CD14-positive monocyte (primary cell): ENCODE measurements around the gene ELMO3. TPM values are rescaled to one million over a fixed set of nuclear protein-coding genes. Genes with fewer than 3 reads are reported as not detected.
A peak's percentile ranks its signal among the peaks of the same experiment; 100 is the strongest.

ENCODE experiments used
- DNase-seq, 3 donors: peaks; one replicate each; pipeline ENCODE4 v3.0.0-alpha.2; 2011 to 2022
- H2AFZ ChIP-seq: 2 replicates; pipeline ENCODE4 v1.6.0; 2012; ENCODE audit warnings: mild to moderate bottlenecking, low read depth, low read length, inconsistent platforms; ENCODE audit not compliant: insufficient read depth, poor library complexity, severe bottlenecking
- H3K27ac ChIP-seq, 2 donors: 1 replicate in 1 of 2; 2 replicates in 1 of 2; pipeline ENCODE4 v1.5.1; 2012 to 2013; ENCODE audit warnings: low read length in 2 of 2, control low read depth in 1 of 2, inconsistent platforms in 1 of 2, low read depth in 1 of 2, mild to moderate bottlenecking in 1 of 2
- H3K27me3 ChIP-seq, 2 donors: one replicate each; pipeline versions ENCODE4 v1.6.0 to v1.6.1; 2011 to 2013; ENCODE audit warnings: low read length in 2 of 2; ENCODE audit not compliant: control insufficient read depth in 2 of 2, insufficient read depth in 2 of 2
- H3K36me3 ChIP-seq, 2 donors: replicated peaks in 1 of 2; 1 replicate in 1 of 2; 2 replicates in 1 of 2; pipeline versions ENCODE4 v1.5.1 to v1.6.1; 2012 to 2013; ENCODE audit warnings: low read length in 2 of 2, control low read depth in 1 of 2, inconsistent platforms in 1 of 2, mild to moderate bottlenecking in 1 of 2; ENCODE audit not compliant: insufficient read depth in 2 of 2, control insufficient read depth in 1 of 2
- H3K4me1 ChIP-seq, 2 donors: 1 replicate in 1 of 2; 2 replicates in 1 of 2; pipeline versions ENCODE4 v1.5.1 to v1.6.1; 2012 to 2013; ENCODE audit warnings: low read length in 2 of 2, control low read depth in 1 of 2, inconsistent platforms in 1 of 2, mild to moderate bottlenecking in 1 of 2, moderate library complexity in 1 of 2; ENCODE audit not compliant: insufficient read depth in 2 of 2, control insufficient read depth in 1 of 2
- H3K4me2 ChIP-seq: replicated peaks from 2 replicates; pipeline ENCODE3; 2012; ENCODE audit warnings: low read length, moderate library complexity, mild to moderate bottlenecking; ENCODE audit not compliant: poor library complexity, severe bottlenecking; ENCODE audit errors: extremely low read depth
- H3K4me3 ChIP-seq, 3 experiments: fragments of 200-600 bp in 1 of 3; sonication (generic) in 1 of 3; replicated peaks in 1 of 3; 1 replicate in 2 of 3; 2 replicates in 1 of 3; pipeline ENCODE4 v1.5.1; 2011 to 2013; ENCODE audit warnings: low read length in 3 of 3, mild to moderate bottlenecking in 3 of 3, control low read depth in 2 of 3, low read depth in 2 of 3, inconsistent platforms in 1 of 3, moderate library complexity in 1 of 3
- H3K79me2 ChIP-seq: 2 replicates; pipeline ENCODE4 v1.6.0; 2012; ENCODE audit warnings: mild to moderate bottlenecking, control low read depth, inconsistent platforms, low read length, moderate library complexity; ENCODE audit not compliant: insufficient read depth
- H3K9ac ChIP-seq: 2 replicates; pipeline ENCODE4 v1.6.0; 2017; ENCODE audit warnings: low read length, mild to moderate bottlenecking; ENCODE audit not compliant: insufficient read depth, poor library complexity, severe bottlenecking
- H3K9me3 ChIP-seq, 2 donors: replicated peaks in 1 of 2; 1 replicate in 1 of 2; 2 replicates in 1 of 2; pipeline versions ENCODE4 v1.5.1 to v1.6.1; 2012 to 2013; ENCODE audit warnings: low read length in 2 of 2, control low read depth in 1 of 2; ENCODE audit not compliant: control insufficient read depth in 1 of 2, insufficient read depth in 1 of 2
- H4K20me1 ChIP-seq: 2 replicates; pipeline ENCODE4 v1.6.0; 2012; ENCODE audit warnings: mild to moderate bottlenecking, low read length, control low read depth, moderate library complexity; ENCODE audit not compliant: insufficient read depth
- H3K27ac Mint-ChIP-seq, 7 donors: one replicate each; pipeline ENCODE4 v1.8.0; 2020; ENCODE audit warnings: mild to moderate bottlenecking in 7 of 7, mixed read lengths in 7 of 7, moderate library complexity in 6 of 7, inconsistent platforms in 2 of 7
- H3K27me3 Mint-ChIP-seq, 3 donors: one replicate each; pipeline ENCODE4 v1.8.0; 2021 to 2022; ENCODE audit warnings: low read depth in 3 of 3, mild to moderate bottlenecking in 3 of 3, mixed read lengths in 3 of 3, moderate library complexity in 3 of 3, inconsistent platforms in 1 of 3
- H3K36me3 Mint-ChIP-seq, 2 donors: one replicate each; pipeline ENCODE4 v1.8.0; 2020; ENCODE audit warnings: mixed read lengths in 2 of 2, inconsistent platforms in 1 of 2, mild to moderate bottlenecking in 1 of 2
- H3K4me1 Mint-ChIP-seq: one replicate; pipeline ENCODE4 v1.8.0; 2020; ENCODE audit warnings: mild to moderate bottlenecking, mixed read lengths
- H3K4me3 Mint-ChIP-seq, 2 donors: one replicate each; pipeline ENCODE4 v1.8.0; 2020; ENCODE audit warnings: mild to moderate bottlenecking in 2 of 2, mixed read lengths in 2 of 2, moderate library complexity in 1 of 2
- H3K9me3 Mint-ChIP-seq, 7 donors: one replicate each; pipeline ENCODE4 v1.8.0; 2020 to 2022; ENCODE audit warnings: mixed read lengths in 7 of 7, mild to moderate bottlenecking in 6 of 7, moderate library complexity in 6 of 7, inconsistent platforms in 2 of 7
- WGBS: methylation state at CpG from one replicate; pipeline ENCODE4 v1.1.5; 2013; ENCODE audit warnings: missing lambda C conversion rate; ENCODE audit not compliant: insufficient coverage; 5-methylcytosine and 5-hydroxymethylcytosine counted together
- intact Hi-C, 2 donors: fragments of 100-400 bp; cut with micrococcal nuclease; formaldehyde crosslinking; loops; one replicate each; pipeline versions ENCODE4 v1.15.0 to v1.15.1; 2023
- polyA plus RNA-seq, 3 donors: library from polyadenylated mRNA; depleted of rRNA in 1 of 3; unstranded in 2 of 3; stranded (reverse) in 1 of 3; fragments of 300-500 nt in 2 of 3; fragments of >200 nt in 1 of 3; fragmentation: Illumina TruSeq in 2 of 3; gene quantifications; 1 replicate in 2 of 3; 2 replicates in 1 of 3; pipeline ENCODE4 v1.2.3, GENCODE V29; 2012 to 2021
- TF ChIP-seq, protein P1 (sequence below): fragments of 200-600 bp; IDR thresholded peaks from one replicate; pipeline ENCODE4 v1.8.0; 2022; ENCODE audit warnings: antibody characterized with exemption, mild to moderate bottlenecking

The ELMO3 gene
- polyA plus RNA-seq, 3 donors = 0.15 to 7.0 TPM; not detected in 1

DNA sequence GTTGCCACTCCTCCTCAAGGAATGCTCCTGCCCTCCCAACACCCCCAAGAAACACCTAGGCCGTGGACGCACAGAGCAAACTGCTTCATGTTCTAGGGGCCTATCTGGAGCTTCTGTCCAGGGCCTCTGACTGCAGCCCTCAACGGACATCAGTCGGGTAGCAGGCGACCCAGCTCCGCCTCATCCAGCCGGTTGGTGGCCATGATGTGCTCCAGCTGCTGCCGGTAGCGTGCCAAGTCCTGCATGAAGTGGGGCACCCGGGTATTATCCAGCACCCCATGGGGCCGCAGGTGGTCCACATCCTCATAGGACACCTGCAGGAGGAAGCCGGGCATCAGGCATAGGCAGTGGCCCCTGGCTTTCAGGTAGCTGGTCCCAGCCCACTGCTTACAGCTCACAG, 22.3 kb upstream of the ELMO3 start:
- DNase-seq = no peak
- Histone ChIP-seq H4K20me1 (peaks cover 32% of the 10 kb centered on the region), H3K27ac (no peak overlapping the region), H3K79me2 (no peaks in the 10 kb centered on the region), H3K36me3 (no peaks in the 10 kb centered on the region), H3K9ac (no peak overlapping the region), H3K4me2 (no peak overlapping the region), H3K4me1 (peaks cover 51 to 58% of the 10 kb centered on the region in 2 donors), H3K9me3 (no peaks in the 10 kb centered on the region), H3K27me3 (peaks cover 13 to 52% of the 10 kb centered on the region in 2 donors), H2AFZ (no peak overlapping the region), H3K4me3 (no peak overlapping the region)
- H3K4me1 Mint-ChIP-seq = peaks cover 35% of the 10 kb centered on the region
- TF ChIP-seq, protein P1, sequence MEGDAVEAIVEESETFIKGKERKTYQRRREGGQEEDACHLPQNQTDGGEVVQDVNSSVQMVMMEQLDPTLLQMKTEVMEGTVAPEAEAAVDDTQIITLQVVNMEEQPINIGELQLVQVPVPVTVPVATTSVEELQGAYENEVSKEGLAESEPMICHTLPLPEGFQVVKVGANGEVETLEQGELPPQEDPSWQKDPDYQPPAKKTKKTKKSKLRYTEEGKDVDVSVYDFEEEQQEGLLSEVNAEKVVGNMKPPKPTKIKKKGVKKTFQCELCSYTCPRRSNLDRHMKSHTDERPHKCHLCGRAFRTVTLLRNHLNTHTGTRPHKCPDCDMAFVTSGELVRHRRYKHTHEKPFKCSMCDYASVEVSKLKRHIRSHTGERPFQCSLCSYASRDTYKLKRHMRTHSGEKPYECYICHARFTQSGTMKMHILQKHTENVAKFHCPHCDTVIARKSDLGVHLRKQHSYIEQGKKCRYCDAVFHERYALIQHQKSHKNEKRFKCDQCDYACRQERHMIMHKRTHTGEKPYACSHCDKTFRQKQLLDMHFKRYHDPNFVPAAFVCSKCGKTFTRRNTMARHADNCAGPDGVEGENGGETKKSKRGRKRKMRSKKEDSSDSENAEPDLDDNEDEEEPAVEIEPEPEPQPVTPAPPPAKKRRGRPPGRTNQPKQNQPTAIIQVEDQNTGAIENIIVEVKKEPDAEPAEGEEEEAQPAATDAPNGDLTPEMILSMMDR = no peak
- WGBS = 97% methylated on average over 12 of the region's 12 CpGs
- H3K9me3 Mint-ChIP-seq = peaks cover 0 to 19% (median 5%) of the 10 kb centered on the region in 7 donors
- H3K4me3 Mint-ChIP-seq = peak overlapping the region in 1 of 2 donors; percentile 75
- H3K27me3 Mint-ChIP-seq = peaks cover 46 to 80% (median 57%) of the 10 kb centered on the region in 3 donors
- peaks cover 32 to 33% of the 10 kb centered on the region in 2 donors for H3K36me3 Mint-ChIP-seq
- peak overlapping the region in 1 of 7 donors; percentile 69 for H3K27ac Mint-ChIP-seq
- intact Hi-C loops = no loop called here

DNA sequence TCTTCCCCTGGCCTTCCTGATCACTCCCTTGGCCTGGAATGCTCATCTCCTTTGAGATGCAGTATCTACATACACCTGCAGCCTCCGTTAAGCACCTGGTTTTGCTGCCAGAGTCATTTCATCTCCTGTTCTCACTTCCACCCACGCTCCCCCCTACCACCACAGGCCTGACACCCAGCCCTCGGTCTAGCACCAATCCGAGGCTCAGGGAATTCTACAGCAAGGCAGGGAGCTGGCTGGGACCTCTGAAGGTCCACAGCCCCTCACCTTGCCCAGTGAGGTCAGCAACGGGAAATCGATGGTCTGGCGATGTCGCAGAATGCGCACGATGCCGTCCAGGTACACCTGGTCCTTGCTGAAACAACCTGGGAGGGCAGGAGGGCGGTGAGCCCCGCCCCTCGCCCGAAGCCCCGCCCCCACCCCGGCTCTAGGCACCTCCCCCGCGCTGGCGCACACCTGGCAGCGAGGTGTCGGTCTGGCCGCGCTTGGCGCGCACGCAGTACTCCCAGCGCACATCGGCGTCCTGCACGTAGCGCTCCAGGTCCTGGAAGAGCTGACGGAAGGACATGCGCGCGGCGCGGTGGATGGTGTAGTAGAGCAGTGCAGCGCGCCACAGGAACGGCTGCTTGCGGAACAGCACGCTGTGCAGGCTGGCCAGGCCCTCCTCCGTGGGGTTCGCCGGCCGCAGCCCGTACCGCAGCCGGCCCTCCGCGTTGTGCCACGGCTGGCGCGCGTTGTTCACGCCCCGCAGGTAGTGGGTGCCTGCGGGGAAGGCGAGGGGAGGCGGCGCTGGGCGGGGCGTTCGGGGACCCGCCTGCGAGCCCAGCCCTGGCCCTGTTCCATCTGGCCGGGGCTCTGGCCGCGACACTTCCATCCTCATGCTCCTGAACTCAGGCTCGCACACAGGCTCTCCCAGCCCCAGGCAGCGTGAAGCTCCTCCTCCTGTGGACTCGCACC, 20.9 kb upstream of the ELMO3 start:
- peaks cover 0 to 19% (median 5%) of the 10 kb centered on the region in 7 donors for H3K9me3 Mint-ChIP-seq
- peak in 2 of 3 donors; percentile 56 to 58 for DNase-seq
- Histone ChIP-seq H3K79me2 (peaks cover 8% of the 10 kb centered on the region), H2AFZ (peak overlapping the region; percentile 55), H3K4me1 (peaks cover 48 to 58% of the 10 kb centered on the region in 2 donors), H3K4me3 (peak overlapping the region in 1 of 3 experiments; percentile 67), H3K9me3 (no peaks in the 10 kb centered on the region), H3K9ac (no peak overlapping the region), H3K36me3 (no peaks in the 10 kb centered on the region), H3K27me3 (peaks cover 13 to 52% of the 10 kb centered on the region in 2 donors), H3K4me2 (peak overlapping the region; percentile 73), H4K20me1 (peaks cover 32% of the 10 kb centered on the region), H3K27ac (no peak overlapping the region)
- H3K36me3 Mint-ChIP-seq = peaks cover 28 to 29% of the 10 kb centered on the region in 2 donors
- peak overlapping the region in 1 of 7 donors; percentile 2 for H3K27ac Mint-ChIP-seq
- TF ChIP-seq, protein P1 = no peak
- WGBS = 5% methylated on average over 65 of the region's 73 CpGs
- peaks cover 23% of the 10 kb centered on the region for H3K4me1 Mint-ChIP-seq
- H3K27me3 Mint-ChIP-seq = peaks cover 40 to 68% (median 49%) of the 10 kb centered on the region in 3 donors
- peak overlapping the region; percentile 64 to 91 for H3K4me3 Mint-ChIP-seq
- intact Hi-C loops = no loop called here
